K562 (cell line): ENCODE measurements around the gene CERS4.

Experiments used
- CBX5 ChIP-seq: IDR thresholded peaks from 2 replicates; pipeline ENCODE4 v1.6.1; 2014; ENCODE audit warnings: low read depth, borderline replicate concordance
- CTCF ChIP-seq, 3 experiments: IDR thresholded peaks in 2 of 3; conservative IDR thresholded peaks in 1 of 3; 2 replicates each; pipeline ENCODE4 v1.5.1; 2011 to 2012; ENCODE audit warnings: low read length in 3 of 3, mild to moderate bottlenecking in 3 of 3, control low read depth in 2 of 3, improper control_type of control experiment in 1 of 3, inconsistent platforms in 1 of 3, low read depth in 1 of 3, mixed read lengths in 1 of 3, moderate library complexity in 1 of 3; ENCODE audit not compliant: insufficient read depth in 2 of 3
- NR1H2 ChIP-seq: sonication (generic); formaldehyde crosslinking; IDR thresholded peaks from 2 replicates; pipeline ENCODE4 v1.4.0; 2020; ENCODE audit warnings: mild to moderate bottlenecking, missing genetic modification reagents
- NR2C2 ChIP-seq, 2 experiments: fragments of 200-800 bp in 1 of 2; sonication (Bioruptor generic) in 1 of 2; sonication (generic) in 1 of 2; formaldehyde crosslinking in 1 of 2; IDR thresholded peaks; 2 replicates each; pipeline versions ENCODE4 v1.6.1 to v1.8.0; 2016 to 2022; ENCODE audit warnings: mild to moderate bottlenecking in 1 of 2, missing compliant biosample characterization in 1 of 2, missing genetic modification characterization in 1 of 2, missing genetic modification reagents in 1 of 2
- PRPF4 ChIP-seq: fragments of 200-400 bp; formaldehyde crosslinking; IDR thresholded peaks from one replicate; pipeline ENCODE4 v1.6.1; 2017; ENCODE audit warnings: low read length, low read depth, mild to moderate bottlenecking; ENCODE audit not compliant: insufficient read depth, poor library complexity, severe bottlenecking
- RBBP5 ChIP-seq: fragments of 200-600 bp; sonication (generic); IDR thresholded peaks from 2 replicates; pipeline ENCODE4 v1.6.1; 2012; ENCODE audit warnings: borderline replicate concordance, mild to moderate bottlenecking, low read length, control low read depth, inconsistent platforms; ENCODE audit not compliant: insufficient read depth, poor library complexity, severe bottlenecking
- RBM39 ChIP-seq: fragments of 200-400 bp; formaldehyde crosslinking; optimal IDR thresholded peaks from 2 replicates; pipeline ENCODE3; 2018; ENCODE audit warnings: low read depth, low read length
- RNF219 ChIP-seq: fragments of 250-450 bp; sonication (Bioruptor Pico); IDR thresholded peaks from 2 replicates; pipeline ENCODE4 v1.5.0; 2022; ENCODE audit warnings: mild to moderate bottlenecking
- SMAD1 ChIP-seq: fragments of 150-350 bp; IDR thresholded peaks from 2 replicates; pipeline ENCODE4 v1.6.1; 2014; ENCODE audit warnings: low read length, low read depth; ENCODE audit not compliant: partially characterized antibody
- ZBTB11 ChIP-seq, 3 experiments: fragments of 200-800 bp in 1 of 3; fragments of 250-450 bp in 1 of 3; fragments of 450-650 bp in 1 of 3; sonication (Bioruptor Pico) in 1 of 3; sonication (Bioruptor generic) in 1 of 3; formaldehyde crosslinking in 1 of 3; IDR thresholded peaks; 2 replicates each; pipeline versions ENCODE4 v1.6.1 to v1.8.0; 2016 to 2022; ENCODE audit warnings: mild to moderate bottlenecking in 2 of 3, missing genetic modification characterization in 2 of 3, missing compliant biosample characterization in 1 of 3, moderate library complexity in 1 of 3
- ZNF239 ChIP-seq: fragments of 250-450 bp; sonication (Bioruptor Pico); IDR thresholded peaks from 2 replicates; pipeline ENCODE4 v1.4.0; 2020; ENCODE audit warnings: mild to moderate bottlenecking

GRCh38 chr19:8210421-8211101 lies 1.4 kb downstream of the CERS4 start:
- no peak for TF ChIP-seq CBX5
- TF ChIP-seq CTCF (IDR thresholded peaks at IDR 0.05 in 2 of 3, conservative IDR thresholded peaks at IDR 0.05 in 1 of 3; ENCODE audit: insufficient read depth in 2 of 3, low read depth in 1 of 3, low read length in 3 of 3), result no peak
- TF ChIP-seq RBM39, result no peak
- no peak for TF ChIP-seq SMAD1
- TF ChIP-seq NR2C2 (CRISPR knock-in tag; IDR thresholded peaks at IDR 0.05), result no peak
- no peak for TF ChIP-seq NR2C2 (tag; IDR thresholded peaks at IDR 0.05)
- TF ChIP-seq NR1H2, result no peak
- no peak for TF ChIP-seq RBBP5
- TF ChIP-seq PRPF4, result no peak
- TF ChIP-seq RNF219, result no peak
- TF ChIP-seq ZBTB11 (CRISPR knock-in tag; IDR thresholded peaks at IDR 0.05), result no peak
- TF ChIP-seq ZNF239 (CRISPR knock-in tag), result no peak
